ENCODE data around the gene ERICH4.

The ERICH4 gene

DNA sequence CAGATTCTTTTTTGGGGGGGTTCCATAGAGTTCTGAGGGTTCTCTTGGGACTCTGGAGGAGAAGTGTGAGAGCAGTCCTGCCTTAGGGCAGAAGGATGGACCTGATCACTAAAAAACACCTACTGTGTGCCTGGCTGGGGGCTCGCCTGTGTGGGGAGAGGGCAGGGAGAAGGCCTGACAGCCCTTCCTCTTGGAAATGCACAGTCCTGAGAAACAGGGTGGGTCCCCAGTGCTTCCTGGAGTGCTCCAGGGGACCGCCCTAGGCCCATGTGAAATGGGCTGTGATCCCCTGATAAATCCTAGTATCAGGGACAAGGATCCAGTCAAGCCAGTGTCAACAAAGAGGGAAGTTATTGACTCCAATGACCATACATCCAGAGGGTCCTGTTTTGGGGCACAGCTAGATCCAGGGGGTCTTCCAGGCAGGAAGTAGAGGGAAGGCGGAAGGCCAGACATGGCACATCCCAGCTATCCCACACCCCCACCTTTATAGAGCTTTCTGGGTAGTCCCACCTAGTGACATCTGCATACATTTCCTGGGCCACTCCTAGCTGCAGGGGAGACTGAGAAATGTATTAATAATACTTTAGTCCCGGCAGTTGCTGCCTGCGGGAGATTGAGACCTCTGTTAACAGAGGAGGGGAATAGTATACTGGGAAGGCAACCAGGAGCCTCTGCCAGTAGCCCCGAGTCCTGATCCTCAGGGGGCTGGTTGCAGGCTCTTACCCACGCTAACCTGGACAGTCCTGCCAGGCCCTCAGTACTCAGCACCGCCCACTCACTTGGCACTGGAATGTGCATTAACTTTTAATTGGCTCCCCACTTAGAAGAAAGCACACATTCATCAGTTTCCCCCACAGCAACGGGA lies 31.6 kb upstream of the ERICH4 start:
- H3K4me3 ChIP-seq = no peak overlapping the region
- H3K27ac ChIP-seq = no peak overlapping the region
- H3K36me3 ChIP-seq = peaks cover 42 to 66% (median 51%) of the 10 kb centered on the region in 3 donors
- TF ChIP-seq, protein P1, sequence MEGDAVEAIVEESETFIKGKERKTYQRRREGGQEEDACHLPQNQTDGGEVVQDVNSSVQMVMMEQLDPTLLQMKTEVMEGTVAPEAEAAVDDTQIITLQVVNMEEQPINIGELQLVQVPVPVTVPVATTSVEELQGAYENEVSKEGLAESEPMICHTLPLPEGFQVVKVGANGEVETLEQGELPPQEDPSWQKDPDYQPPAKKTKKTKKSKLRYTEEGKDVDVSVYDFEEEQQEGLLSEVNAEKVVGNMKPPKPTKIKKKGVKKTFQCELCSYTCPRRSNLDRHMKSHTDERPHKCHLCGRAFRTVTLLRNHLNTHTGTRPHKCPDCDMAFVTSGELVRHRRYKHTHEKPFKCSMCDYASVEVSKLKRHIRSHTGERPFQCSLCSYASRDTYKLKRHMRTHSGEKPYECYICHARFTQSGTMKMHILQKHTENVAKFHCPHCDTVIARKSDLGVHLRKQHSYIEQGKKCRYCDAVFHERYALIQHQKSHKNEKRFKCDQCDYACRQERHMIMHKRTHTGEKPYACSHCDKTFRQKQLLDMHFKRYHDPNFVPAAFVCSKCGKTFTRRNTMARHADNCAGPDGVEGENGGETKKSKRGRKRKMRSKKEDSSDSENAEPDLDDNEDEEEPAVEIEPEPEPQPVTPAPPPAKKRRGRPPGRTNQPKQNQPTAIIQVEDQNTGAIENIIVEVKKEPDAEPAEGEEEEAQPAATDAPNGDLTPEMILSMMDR (IDR thresholded peaks at IDR 0.05) = no peak
- no peaks in the 10 kb centered on the region for H3K9me3 ChIP-seq
- H3K4me1 ChIP-seq = peaks cover 0 to 25% (median 8%) of the 10 kb centered on the region in 4 donors
- H3K27me3 ChIP-seq = no peaks in the 10 kb centered on the region
- no peak for DNase-seq
- intact Hi-C loops (cut with DNase I; ENCODE audit: low total_unique reads) = no loop called here

DNA sequence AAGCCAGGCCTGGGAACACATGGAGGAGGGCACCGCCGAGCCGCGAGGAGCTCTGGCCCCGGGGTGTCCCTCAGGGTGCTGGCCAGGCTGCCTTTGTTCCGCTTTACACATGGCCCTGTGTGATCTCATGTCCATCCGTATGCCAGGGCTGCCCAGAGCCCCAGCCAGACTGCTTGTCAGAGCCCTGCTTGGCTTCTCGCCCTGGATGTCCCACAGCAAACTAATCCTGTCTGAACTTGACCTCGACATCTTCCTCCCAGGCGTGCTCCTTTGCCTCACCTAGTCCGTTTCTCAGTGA lies 31.0 kb upstream of the ERICH4 start:
- Histone ChIP-seq H3K27me3 (no peaks in the 10 kb centered on the region), H3K9me3 (no peaks in the 10 kb centered on the region), H3K36me3 (peaks cover 48 to 72% (median 55%) of the 10 kb centered on the region in 3 donors), H3K27ac (no peak overlapping the region), H3K4me1 (peaks cover 0 to 25% (median 8%) of the 10 kb centered on the region in 4 donors), H3K4me3 (no peak overlapping the region)
- intact Hi-C loops (cut with DNase I; ENCODE audit: low total_unique reads) = no loop called here
- TF ChIP-seq, protein P1 (IDR thresholded peaks at IDR 0.05) = no peak
- DNase-seq = no peak

DNA sequence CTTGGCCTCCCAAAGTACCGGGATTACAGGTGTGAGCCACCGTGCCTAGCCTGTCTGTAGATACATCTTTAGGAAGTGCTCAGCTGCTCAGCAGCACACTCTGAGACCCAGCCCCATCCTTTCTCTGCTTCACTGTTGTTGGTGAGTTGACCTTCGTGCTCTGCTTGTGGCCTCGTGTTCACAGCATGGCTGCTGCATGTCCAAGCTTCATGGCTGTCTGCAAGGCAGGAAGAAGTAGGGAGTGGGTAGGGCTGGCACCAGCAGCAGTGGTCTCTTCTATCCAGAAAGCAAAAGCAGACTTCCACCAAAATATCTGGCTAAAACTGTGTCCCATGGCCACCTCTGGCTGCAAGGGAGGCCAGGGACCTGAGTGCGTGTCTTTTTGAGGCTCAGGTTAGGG lies 30.0 kb upstream of the ERICH4 start:
- DNase-seq = no peak
- peaks cover 53 to 76% (median 64%) of the 10 kb centered on the region in 3 donors for H3K36me3 ChIP-seq
- TF ChIP-seq, protein P1 (IDR thresholded peaks at IDR 0.05) = no peak
- H3K27ac ChIP-seq = no peak overlapping the region
- peaks cover 0 to 25% (median 7%) of the 10 kb centered on the region in 4 donors for H3K4me1 ChIP-seq
- intact Hi-C loops (cut with DNase I; ENCODE audit: low total_unique reads) = no loop called here
- H3K9me3 ChIP-seq = no peaks in the 10 kb centered on the region
- H3K27me3 ChIP-seq = no peaks in the 10 kb centered on the region
- H3K4me3 ChIP-seq = no peak overlapping the region

DNA sequence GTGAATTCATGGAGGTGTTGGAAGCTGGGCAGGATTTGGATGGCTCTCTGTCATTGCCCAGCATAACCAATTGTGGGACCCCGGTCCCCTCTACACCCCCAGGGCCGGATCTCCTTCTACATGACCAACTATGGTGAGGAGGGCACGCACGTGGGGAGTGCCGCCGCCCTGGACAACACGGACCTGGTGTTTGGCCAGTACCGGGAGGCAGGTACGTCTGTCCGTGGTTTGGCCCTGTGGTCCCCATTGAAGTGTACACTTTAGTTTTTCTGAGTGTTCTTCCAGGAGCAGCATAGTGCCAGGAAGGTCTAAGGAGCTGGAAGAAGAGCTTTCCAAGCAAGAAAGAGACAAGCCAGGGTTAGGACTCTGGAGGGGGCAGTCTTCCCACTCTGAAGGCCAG lies 29.0 kb upstream of the ERICH4 start:
- peaks cover 60 to 86% (median 74%) of the 10 kb centered on the region in 3 donors for H3K36me3 ChIP-seq
- DNase-seq = no peak
- H3K4me3 ChIP-seq = no peak overlapping the region
- H3K27me3 ChIP-seq = no peaks in the 10 kb centered on the region
- intact Hi-C loops (cut with DNase I; ENCODE audit: low total_unique reads) = no loop called here
- TF ChIP-seq, protein P1 (IDR thresholded peaks at IDR 0.05) = no peak
- no peaks in the 10 kb centered on the region for H3K9me3 ChIP-seq
- H3K4me1 ChIP-seq = peaks cover 0 to 23% (median 6%) of the 10 kb centered on the region in 4 donors
- H3K27ac ChIP-seq = no peak overlapping the region

DNA sequence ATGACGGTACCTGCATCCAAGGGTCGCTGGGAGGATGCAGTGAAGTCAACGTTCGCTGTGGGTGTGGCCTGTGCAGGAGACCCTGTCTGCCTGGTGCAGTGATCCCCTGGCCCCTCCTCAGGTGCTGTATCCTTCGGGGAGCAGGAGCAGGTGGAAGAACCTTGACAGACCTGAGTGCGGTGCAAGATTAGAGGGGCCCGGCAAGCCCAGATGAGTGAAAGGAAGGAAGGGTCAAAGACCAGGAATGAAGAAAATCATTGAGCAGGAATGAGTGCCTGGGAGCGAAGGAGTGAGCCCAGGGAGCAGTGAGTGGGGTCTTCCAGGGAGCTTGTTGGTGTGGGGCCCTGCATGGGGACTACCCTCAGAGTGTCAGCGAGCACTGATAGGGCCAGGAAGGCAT lies 28.5 kb upstream of the ERICH4 start:
- intact Hi-C loops (cut with DNase I; ENCODE audit: low total_unique reads) = no loop called here
- Histone ChIP-seq H3K27me3 (no peaks in the 10 kb centered on the region), H3K4me3 (no peak overlapping the region), H3K9me3 (no peaks in the 10 kb centered on the region), H3K36me3 (peaks cover 66 to 91% (median 79%) of the 10 kb centered on the region in 3 donors), H3K27ac (no peak overlapping the region), H3K4me1 (peaks cover 0 to 18% (median under 1%) of the 10 kb centered on the region in 4 donors)
- TF ChIP-seq, protein P1 (IDR thresholded peaks at IDR 0.05) = no peak
- no peak for DNase-seq

All from tibial artery (tissue), 4 donors.